Esophagus mucosa (tissue), 1 donor: ENCODE results near the gene TOGARAM2. TPM values are rescaled to one million over a fixed set of nuclear protein-coding genes. Genes with fewer than 3 reads are reported as not detected.

Experiments
- ATAC-seq: fragments of 200-7000 bp; cut with Tn5 transposase; one replicate; pipeline ENCODE4 v1.9.1; 2020
- total RNA-seq: library from RNA; stranded (reverse); gene quantifications from one replicate; pipeline ENCODE4 v1.2.4, GENCODE V29; 2023
- donor health status: DM: yes; HTN: yes; CAD: no.

Gene TOGARAM2
- total RNA-seq, 1 donor from 2014 or later, result 0.16 TPM

- ATAC-seq, result no peak
These were observed 75.4 kb downstream of the TOGARAM2 start for GRCh38 chr2:29056452-29056851.

DNA sequence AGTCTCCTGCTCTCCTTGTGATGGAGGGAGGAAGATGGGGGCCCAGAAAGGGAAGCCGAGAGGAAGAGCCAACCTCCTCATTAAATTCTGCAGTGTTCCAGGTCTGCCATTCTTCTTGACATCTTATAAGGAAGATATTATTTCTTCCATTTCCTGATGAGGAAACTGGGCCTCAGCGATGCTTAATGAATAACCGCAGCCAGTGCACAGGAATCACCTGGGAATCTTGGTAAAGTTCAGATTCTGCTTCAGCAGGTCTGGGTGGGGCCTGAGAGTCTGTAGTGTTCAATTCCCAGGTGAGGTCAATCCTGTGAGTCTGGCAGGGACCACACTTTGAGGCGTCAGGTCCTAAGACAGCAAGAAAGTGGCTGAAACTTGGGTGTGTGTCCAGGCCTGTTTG lies 75.9 kb downstream of the TOGARAM2 start:
- ATAC-seq, result peak; percentile 31

DNA sequence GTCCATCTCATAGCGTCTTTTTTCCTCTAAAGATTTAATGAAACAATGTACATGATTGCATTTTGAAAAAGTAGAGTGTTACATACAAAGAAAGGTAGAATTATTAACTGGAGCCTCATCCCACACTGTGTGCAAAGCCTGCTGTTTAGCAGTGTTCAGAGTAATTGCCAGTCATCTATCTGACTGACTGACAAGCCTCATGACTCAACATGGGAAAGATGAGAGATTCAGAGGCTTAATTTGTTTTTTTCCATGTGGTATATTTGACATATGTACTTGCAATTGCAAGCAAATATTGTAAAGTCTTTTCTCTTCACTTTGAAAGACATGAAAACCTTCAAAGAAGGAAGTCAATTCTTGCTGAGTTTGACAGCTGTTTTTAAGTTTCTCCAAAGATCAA lies 78.5 kb downstream of the TOGARAM2 start:
- ATAC-seq, result no peak

GRCh38 chr2:29060441-29060840 lies 79.3 kb downstream of the TOGARAM2 start:
- no peak for ATAC-seq

DNA sequence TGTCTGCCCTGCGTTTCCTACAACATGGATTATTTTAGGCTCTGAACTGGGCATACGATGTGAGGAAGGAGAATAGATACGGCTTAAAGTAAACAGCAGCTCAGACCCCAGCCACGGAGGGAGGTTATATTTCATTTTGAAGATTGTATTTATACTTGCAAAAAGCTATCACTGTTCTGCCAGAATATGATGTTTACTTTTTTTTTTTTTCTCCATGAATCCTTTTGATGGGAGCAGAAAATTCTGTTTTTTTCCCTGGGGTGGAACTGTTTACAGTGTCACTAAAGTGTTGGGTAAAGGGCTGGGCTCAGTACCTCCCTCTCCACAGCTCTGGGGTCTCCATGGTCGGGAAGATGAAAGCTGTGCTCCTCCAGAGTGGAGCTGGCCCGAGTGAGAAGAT lies 80.1 kb downstream of the TOGARAM2 start:
- ATAC-seq, result no peak

GRCh38 chr2:29061616-29062015 lies 80.5 kb downstream of the TOGARAM2 start:
- no peak for ATAC-seq

DNA sequence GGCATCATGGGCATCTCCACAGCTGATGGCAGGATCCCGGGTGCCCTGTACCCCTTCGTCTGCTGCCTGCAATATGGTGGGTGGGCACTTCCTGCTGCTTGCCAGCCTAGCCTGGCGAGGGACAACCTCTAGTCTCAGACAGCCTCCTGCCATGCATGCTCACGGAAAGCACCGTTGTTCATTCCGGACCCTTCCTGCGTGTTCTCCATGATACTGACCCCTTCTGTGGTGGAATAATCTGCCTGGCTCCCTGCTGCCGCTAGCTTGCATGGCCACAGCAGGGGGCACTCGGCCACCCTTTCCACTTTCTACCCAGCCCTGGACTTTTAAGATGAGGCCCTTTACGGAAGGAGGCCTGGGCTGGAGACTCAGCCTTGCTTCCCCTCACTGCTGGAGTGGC lies 81.3 kb downstream of the TOGARAM2 start:
- ATAC-seq, result no peak

DNA sequence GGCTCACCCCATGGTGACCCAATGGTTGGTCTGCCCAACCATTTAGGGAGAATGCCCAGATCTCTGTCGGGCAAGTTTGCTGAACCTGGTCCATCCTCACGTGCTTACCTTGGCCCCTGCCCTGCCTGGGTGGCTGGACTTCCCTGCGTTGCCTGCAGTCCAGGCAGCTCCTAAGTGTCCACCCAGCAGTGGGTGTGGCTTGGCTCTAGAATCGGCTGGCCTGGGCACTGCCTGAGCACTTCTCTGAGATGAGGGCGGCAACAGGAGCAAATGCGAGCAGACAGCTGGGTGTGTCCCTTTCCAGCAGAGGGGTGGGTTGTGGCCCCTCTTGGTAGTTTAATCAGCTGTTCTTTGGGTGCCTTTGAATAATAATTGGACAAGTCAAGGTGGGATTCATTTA lies 82.0 kb downstream of the TOGARAM2 start:
- ATAC-seq, result no peak

DNA sequence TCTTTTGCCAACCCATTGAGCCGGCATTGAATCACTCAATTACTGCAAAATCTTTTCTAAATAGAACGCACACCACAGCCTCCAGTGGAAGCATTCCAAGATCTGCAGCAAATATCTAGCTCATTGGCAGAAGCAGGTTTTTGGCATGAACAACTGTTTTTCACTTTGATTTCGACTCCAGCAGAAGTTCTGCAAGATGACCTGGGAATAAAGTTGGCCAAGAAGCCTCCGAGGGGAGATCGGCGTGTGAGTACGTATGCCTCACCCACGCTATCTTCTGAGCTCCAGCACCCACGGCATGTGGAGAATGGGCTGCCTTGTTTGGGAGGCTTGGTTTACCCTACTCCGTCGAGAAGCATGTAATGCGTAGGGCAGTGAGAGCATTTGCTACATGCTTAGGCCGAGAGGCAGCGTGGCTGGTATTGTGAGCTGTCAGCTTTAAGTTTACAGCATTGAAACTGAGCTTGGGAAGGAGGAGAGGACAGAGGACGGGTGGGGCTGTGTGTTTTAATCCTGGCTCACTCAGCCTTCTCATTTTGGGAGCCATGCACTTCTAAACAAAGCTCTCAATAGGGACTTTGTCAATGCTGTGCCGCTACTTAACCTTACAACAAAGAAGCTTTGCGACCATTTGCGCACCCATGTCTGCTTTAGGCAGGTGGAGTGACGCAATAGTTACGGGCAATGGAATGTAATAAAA lies 82.7 kb downstream of the TOGARAM2 start:
- peak; percentile 28 for ATAC-seq

DNA sequence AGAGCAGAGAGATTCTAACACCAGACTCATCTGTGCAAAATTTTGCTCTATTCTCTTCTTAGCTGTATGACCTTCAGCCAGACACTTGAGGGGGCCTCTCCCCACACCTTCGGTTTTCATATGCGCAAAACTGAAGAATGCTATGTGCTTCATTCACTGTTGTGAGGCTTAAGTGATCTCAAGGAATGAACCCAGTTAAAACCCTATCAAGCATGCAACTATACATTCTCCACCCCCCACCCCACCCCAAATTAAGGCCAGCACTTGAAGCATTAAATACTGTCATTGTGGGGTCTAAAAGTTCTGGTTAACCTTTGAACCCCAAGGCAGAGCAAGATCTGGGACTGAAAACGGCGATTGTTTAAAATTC lies 83.2 kb downstream of the TOGARAM2 start:
- no peak for ATAC-seq

DNA sequence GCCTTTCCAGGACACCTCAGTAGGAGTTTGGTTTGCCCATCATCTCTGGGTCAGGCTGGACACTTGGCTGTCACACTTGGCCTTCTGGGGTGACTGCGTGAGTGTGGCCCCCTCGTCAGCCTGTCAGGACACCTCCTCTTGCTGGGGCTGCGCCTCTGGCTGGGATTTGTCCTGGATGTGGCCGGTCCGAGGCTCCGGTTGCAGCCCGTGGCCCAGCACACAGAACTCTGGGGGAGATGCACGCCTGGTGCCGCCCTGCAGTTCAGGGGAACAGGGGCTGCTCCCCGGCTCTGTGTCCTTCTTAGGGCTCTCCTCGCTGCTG lies 83.6 kb downstream of the TOGARAM2 start:
- no peak for ATAC-seq

GRCh38 chr2:29065068-29065811 lies 84.1 kb downstream of the TOGARAM2 start:
- ATAC-seq, result peak; percentile 81

DNA sequence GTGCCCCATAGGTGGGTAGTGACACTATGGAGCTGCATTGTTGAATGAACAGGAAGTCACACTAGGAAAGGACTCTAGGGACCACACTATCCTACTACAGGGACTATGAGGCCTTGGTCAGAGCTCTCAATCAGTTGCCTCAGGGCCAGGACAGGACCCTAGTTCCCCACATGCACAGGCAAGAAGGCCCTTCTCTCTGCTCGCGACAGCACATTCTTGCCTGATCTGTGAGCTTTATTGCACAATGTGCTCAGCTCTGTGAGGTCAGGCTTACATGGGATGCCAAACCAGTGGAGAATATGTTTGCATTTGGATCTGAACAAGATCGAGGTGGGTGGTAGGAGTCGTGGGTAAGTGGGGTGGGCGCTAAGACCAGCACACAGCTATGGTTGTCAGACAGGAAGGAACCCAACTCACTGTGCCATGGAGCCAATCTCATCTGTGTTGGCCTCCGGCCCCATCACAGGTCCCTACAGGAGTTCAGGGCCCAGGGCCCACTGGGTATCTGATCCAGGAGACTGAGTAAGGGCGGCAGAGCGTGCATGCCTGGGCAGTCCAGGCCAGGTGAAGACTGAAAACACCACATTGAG lies 85.3 kb downstream of the TOGARAM2 start:
- ATAC-seq, result peak; percentile 60

- ATAC-seq, result peak; percentile 75
These were observed 86.0 kb downstream of the TOGARAM2 start for GRCh38 chr2:29066997-29067605.

DNA sequence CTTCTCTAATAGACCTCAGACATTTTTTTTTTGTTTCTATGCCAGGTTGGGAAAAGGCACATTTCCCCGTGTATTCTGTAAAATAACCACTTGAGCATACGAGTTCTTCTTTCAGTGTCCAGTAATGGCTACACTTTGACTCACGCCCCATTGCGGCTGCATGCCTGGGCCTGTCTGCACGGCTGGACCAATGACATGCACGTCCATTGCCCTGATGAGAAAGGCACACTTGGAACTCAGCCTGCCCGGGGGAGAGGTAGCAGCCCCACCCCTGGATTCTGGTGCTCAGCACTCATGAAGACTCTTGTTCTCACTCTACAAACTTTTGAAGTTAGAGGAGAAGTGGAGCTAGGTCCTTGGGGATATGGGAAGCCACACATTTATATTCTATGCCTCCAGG lies 87.4 kb downstream of the TOGARAM2 start:
- peak; percentile 24 for ATAC-seq

- ATAC-seq, result no peak
These were observed 89.4 kb downstream of the TOGARAM2 start for GRCh38 chr2:29070526-29070925.

GRCh38 chr2:29071032-29071975 lies 90.2 kb downstream of the TOGARAM2 start:
- ATAC-seq, result no peak

GRCh38 chr2:29072251-29072650 lies 91.2 kb downstream of the TOGARAM2 start:
- no peak for ATAC-seq

DNA sequence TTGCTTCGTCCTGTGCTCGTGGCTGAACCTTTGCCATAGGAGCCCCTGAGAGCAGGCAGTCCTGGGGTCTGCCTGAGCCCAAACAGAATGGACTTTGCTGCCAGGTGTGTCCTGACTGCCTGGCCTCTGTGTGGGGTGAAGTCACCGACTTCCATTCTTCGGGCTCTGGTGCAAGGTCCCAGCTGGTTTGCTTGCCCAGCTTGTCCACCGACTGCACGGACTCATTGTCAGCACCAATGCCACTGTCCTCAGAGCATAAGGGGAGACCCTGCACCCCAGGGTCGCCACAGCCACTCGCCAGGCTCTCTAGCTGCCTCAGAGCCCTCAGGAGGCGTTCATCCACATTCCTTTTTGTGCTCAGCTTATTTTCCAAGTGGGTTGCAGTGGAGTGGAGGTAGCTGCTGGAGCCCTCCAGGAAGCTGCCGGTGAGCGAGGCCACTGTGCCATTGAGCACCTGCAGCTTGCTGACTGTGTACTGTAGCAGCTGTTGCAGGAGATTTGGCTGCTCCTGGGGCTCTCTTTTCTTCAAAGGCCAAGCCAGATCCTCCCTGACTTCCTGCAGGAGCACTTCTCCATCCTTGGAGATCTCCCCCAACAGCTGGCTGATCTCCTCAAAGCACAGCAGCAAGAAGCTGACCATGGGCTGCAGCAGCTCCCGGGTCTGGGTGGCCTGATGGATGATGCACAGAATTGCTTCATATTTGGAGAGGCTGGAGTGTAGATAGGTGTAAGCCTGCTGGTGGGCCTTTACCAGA lies 92.0 kb downstream of the TOGARAM2 start:
- ATAC-seq, result no peak

- no peak for ATAC-seq
These were observed 92.8 kb downstream of the TOGARAM2 start for GRCh38 chr2:29073933-29074332.

GRCh38 chr2:29074411-29074810 lies 93.3 kb downstream of the TOGARAM2 start, which contains the start of gene PCARE:
PCARE (minus strand) TSS chr2:29074523; CDS start chr2:29074261, 262 bp downstream.
- no peak for ATAC-seq
